ENCODE measurements around the gene ALDH8A1.

Gene ALDH8A1

GRCh38 chr6:134873500-134874388 is 76.2 kb downstream of the ALDH8A1 start:
- Histone ChIP-seq H3K27ac (no peak overlapping the region), H3K4me3 (ENCODE audit: low read depth, low read length) (no peak overlapping the region), H3K27me3 (replicated peaks) (no peaks in the 10 kb centered on the region), H3K36me3 (replicated peaks) (no peaks in the 10 kb centered on the region)
- TF ChIP-seq CTCF (IDR thresholded peaks at IDR 0.05; ENCODE audit: low read depth, low read length, missing control alignments): no peak
- DNase-seq: no peak
- in situ Hi-C loops (cut with HindIII; ENCODE audit: low pct_ligation_motif_present, low sequenced_read_pairs): no loop called here

- H3K4me3 ChIP-seq (ENCODE audit: low read depth, low read length): no peak overlapping the region
- no peak overlapping the region for H3K27ac ChIP-seq
- DNase-seq: no peak
- TF ChIP-seq CTCF (IDR thresholded peaks at IDR 0.05; ENCODE audit: low read depth, low read length, missing control alignments): no peak
- no peaks in the 10 kb centered on the region for H3K36me3 ChIP-seq (replicated peaks)
- no peaks in the 10 kb centered on the region for H3K27me3 ChIP-seq (replicated peaks)
- in situ Hi-C loops (cut with HindIII; ENCODE audit: low pct_ligation_motif_present, low sequenced_read_pairs): no loop called here
Measured at GRCh38 chr6:134870677-134871498, 79.0 kb downstream of the ALDH8A1 start.

GRCh38 chr6:134868812-134869211 is 81.1 kb downstream of the ALDH8A1 start:
- no peaks in the 10 kb centered on the region for H3K27me3 ChIP-seq (replicated peaks)
- TF ChIP-seq CTCF (IDR thresholded peaks at IDR 0.05; ENCODE audit: low read depth, low read length, missing control alignments): no peak
- DNase-seq: no peak
- no peak overlapping the region for H3K4me3 ChIP-seq (ENCODE audit: low read depth, low read length)
- H3K27ac ChIP-seq: no peak overlapping the region
- in situ Hi-C loops (cut with HindIII; ENCODE audit: low pct_ligation_motif_present, low sequenced_read_pairs): no loop called here
- H3K36me3 ChIP-seq (replicated peaks): no peaks in the 10 kb centered on the region
